Stomach (tissue), 9 donors: ENCODE measurements around the gene SULF2. TPM values are rescaled to one million over a fixed set of nuclear protein-coding genes. Genes with fewer than 3 reads are reported as not detected.

Source experiments
- DNase-seq, 2 donors: peaks; one replicate each; pipeline versions ENCODE4 v3.0.0 to v3.0.0-alpha.2; 2013 to 2019
- H3K27ac ChIP-seq, 5 donors: fragments of 200-600 bp in 4 of 5; sonication (generic) in 4 of 5; one replicate each; pipeline ENCODE4 v1.5.1; 2013 to 2019; ENCODE audit warnings: mild to moderate bottlenecking in 1 of 5, moderate library complexity in 1 of 5
- H3K27me3 ChIP-seq, 3 donors: fragments of 200-600 bp; sonication (generic); one replicate each; pipeline ENCODE4 v1.5.1; 2017 to 2019; ENCODE audit warnings: mixed run types in 1 of 3
- H3K36me3 ChIP-seq, 4 donors: fragments of 200-600 bp; sonication (generic); 1 replicate in 3 of 4; 2 replicates in 1 of 4; pipeline ENCODE4 v1.5.1; 2016 to 2019
- H3K4me1 ChIP-seq, 4 donors: fragments of 200-600 bp; sonication (generic); one replicate each; pipeline ENCODE4 v1.5.1; 2016 to 2019
- H3K4me3 ChIP-seq, 4 donors: fragments of 200-600 bp; sonication (generic) in 3 of 4; one replicate each; pipeline ENCODE4 v1.5.1; 2016 to 2019; ENCODE audit warnings: mild to moderate bottlenecking in 1 of 4
- H3K9me3 ChIP-seq, 4 donors: fragments of 200-600 bp; sonication (generic); one replicate each; pipeline ENCODE4 v1.5.1; 2016 to 2019
- EP300 ChIP-seq: sonication (generic); formaldehyde crosslinking; IDR thresholded peaks from one replicate; pipeline ENCODE4 v1.6.1; 2017; ENCODE audit warnings: antibody characterized with exemption
- POLR2A ChIP-seq, 4 donors: fragments of 450-650 bp; IDR thresholded peaks; one replicate each; pipeline ENCODE4 v1.6.1; 2016; ENCODE audit warnings: antibody characterized with exemption in 4 of 4, control low read depth in 2 of 4, mild to moderate bottlenecking in 1 of 4, moderate library complexity in 1 of 4
- POLR2AphosphoS5 ChIP-seq, 3 donors: sonication (generic); formaldehyde crosslinking; IDR thresholded peaks; one replicate each; pipeline ENCODE4 v1.6.1; 2016; ENCODE audit warnings: antibody characterized with exemption in 3 of 3
- WGBS, 5 donors: extraction: QIAGEN DNeasy Blood & Tissue Kit in 3 of 5; methylation state at CpG; one replicate each; pipeline versions ENCODE4 v1.1.5 to v1.1.7; 2013 to 2018; 5-methylcytosine and 5-hydroxymethylcytosine counted together
- intact Hi-C: fragments of 100-400 bp; cut with DNase I; formaldehyde crosslinking; loops from one replicate; pipeline ENCODE4 v1.15.1; 2023; ENCODE audit warnings: low total_unique reads
- polyA plus RNA-seq, 3 donors: library from polyadenylated mRNA; stranded (reverse); fragments of 200-250 nt; gene quantifications; one replicate each; pipeline ENCODE4 v1.2.3, GENCODE V29; 2013
- total RNA-seq, 5 donors: library from RNA; depleted of rRNA; stranded (reverse); fragments of >200 nt; gene quantifications; one replicate each; pipeline versions ENCODE4 v1.1.0 to v1.2.3, GENCODE V29; 2014 to 2016
- TF ChIP-seq, protein P1 (sequence below), 7 experiments: fragments of 450-650 bp in 4 of 7; fragments of 200-600 bp in 3 of 7; sonication (generic) in 3 of 7; IDR thresholded peaks; one replicate each; pipeline ENCODE4 v1.5.1; 2016 to 2019; ENCODE audit warnings: antibody characterized with exemption in 7 of 7, control low read depth in 2 of 7, mild to moderate bottlenecking in 1 of 7
- donor health status: healthy with polysubstance abuse.
- donor health status: Bipolar disorder and iron deficiency.
- donor health status: healthy.

SULF2 gene
- total and polyA plus RNA-seq, 8 donors, result 9.0 to 226 (median 27.3) TPM

GRCh38 chr20:47720636-47721427 lies 64.4 kb downstream of the SULF2 start:
- WGBS, 5 donors, result 32 to 51% (median 48%) methylated on average over 7 of the region's 7 CpGs
- DNase-seq, result peak in 1 of 2 donors; percentile 61
- Histone ChIP-seq H3K4me3 (no peak overlapping the region), H3K9me3 (no peaks in the 10 kb centered on the region), H3K27me3 (no peaks in the 10 kb centered on the region), H3K4me1 (peaks cover 0 to 24% (median 11%) of the 10 kb centered on the region in 4 donors), H3K27ac (no peak overlapping the region), H3K36me3 (no peaks in the 10 kb centered on the region)
- intact Hi-C loops, result loop anchor here (10.0 kb wide), 1 partner anchor 904 kb away; no protein-coding TSS in a partner anchor
- TF ChIP-seq POLR2A (IDR thresholded peaks at IDR 0.05) (no peak), POLR2AphosphoS5 (IDR thresholded peaks at IDR 0.05) (no peak), EP300 (no peak)
- TF ChIP-seq, protein P1, sequence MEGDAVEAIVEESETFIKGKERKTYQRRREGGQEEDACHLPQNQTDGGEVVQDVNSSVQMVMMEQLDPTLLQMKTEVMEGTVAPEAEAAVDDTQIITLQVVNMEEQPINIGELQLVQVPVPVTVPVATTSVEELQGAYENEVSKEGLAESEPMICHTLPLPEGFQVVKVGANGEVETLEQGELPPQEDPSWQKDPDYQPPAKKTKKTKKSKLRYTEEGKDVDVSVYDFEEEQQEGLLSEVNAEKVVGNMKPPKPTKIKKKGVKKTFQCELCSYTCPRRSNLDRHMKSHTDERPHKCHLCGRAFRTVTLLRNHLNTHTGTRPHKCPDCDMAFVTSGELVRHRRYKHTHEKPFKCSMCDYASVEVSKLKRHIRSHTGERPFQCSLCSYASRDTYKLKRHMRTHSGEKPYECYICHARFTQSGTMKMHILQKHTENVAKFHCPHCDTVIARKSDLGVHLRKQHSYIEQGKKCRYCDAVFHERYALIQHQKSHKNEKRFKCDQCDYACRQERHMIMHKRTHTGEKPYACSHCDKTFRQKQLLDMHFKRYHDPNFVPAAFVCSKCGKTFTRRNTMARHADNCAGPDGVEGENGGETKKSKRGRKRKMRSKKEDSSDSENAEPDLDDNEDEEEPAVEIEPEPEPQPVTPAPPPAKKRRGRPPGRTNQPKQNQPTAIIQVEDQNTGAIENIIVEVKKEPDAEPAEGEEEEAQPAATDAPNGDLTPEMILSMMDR (IDR thresholded peaks at IDR 0.05), result no peak

DNA sequence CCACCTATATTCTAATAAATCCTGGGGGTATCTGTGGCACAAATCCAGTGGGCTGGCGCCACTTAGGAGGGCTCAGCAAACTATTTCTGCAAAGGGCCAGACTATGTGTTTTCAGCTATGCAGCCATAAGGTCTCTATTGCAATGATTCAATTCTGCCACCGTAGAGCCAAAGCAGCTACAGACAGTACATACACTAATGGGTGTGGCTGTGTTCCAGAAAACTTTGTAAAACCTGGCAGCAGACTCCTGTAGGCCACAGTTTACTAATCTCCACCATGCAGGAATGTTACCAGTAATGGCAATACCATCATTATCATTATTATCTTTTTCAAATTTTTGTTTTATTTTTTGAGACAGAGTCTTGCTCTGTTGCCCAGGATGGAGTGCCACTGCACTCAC lies 65.7 kb downstream of the SULF2 start:
- WGBS, 5 donors, result 56 to 67% (median 60%) methylated on average over 2 of the region's 2 CpGs
- Histone ChIP-seq H3K4me1 (peaks cover 0 to 17% (median 11%) of the 10 kb centered on the region in 4 donors), H3K4me3 (no peak overlapping the region), H3K36me3 (no peaks in the 10 kb centered on the region), H3K27ac (no peak overlapping the region), H3K9me3 (no peaks in the 10 kb centered on the region), H3K27me3 (no peaks in the 10 kb centered on the region)
- TF ChIP-seq, protein P1 (IDR thresholded peaks at IDR 0.05), result no peak
- TF ChIP-seq POLR2A (IDR thresholded peaks at IDR 0.05), result no peak
- TF ChIP-seq EP300, result no peak
- no peak for TF ChIP-seq POLR2AphosphoS5 (IDR thresholded peaks at IDR 0.05)
- DNase-seq, result peak in 1 of 2 donors; percentile 47
- intact Hi-C loops, result loop anchor here (10.0 kb wide), 1 partner anchor 905 kb away; no protein-coding TSS in a partner anchor

DNA sequence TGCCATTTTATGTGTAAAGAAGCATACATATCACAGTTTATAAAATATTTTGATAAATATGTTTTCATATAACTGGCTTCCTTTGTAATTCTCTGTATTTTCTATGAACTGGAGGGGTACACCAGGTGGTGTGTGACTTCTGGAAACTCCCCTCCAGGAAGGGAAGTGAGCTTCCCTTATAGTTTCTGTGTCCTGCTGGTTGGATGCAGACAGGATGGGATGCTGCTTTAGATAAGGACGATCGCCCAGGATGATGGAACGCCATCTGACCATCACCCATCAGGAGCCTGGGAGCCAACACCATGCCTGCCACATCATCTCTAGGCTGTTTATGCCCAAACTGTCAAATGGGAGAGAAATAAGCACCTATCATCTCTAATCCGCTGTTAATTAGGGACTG lies 66.1 kb downstream of the SULF2 start:
- Histone ChIP-seq H3K36me3 (no peaks in the 10 kb centered on the region), H3K4me1 (peaks cover 0 to 17% (median 11%) of the 10 kb centered on the region in 4 donors), H3K27me3 (no peaks in the 10 kb centered on the region), H3K4me3 (no peak overlapping the region), H3K27ac (no peak overlapping the region), H3K9me3 (no peaks in the 10 kb centered on the region)
- no peak for TF ChIP-seq POLR2AphosphoS5 (IDR thresholded peaks at IDR 0.05)
- TF ChIP-seq, protein P1 (IDR thresholded peaks at IDR 0.05), result no peak
- TF ChIP-seq EP300, result no peak
- no peak for TF ChIP-seq POLR2A (IDR thresholded peaks at IDR 0.05)
- 80 to 91% (median 88%) methylated on average over 4 of the region's 4 CpGs for WGBS, 5 donors
- no peak for DNase-seq
- intact Hi-C loops, result no loop called here

GRCh38 chr20:47718398-47718797 lies 66.9 kb downstream of the SULF2 start:
- no peak for DNase-seq
- WGBS, 5 donors, result 83 to 92% (median 89%) methylated on average over 4 of the region's 4 CpGs
- no peak for TF ChIP-seq POLR2AphosphoS5 (IDR thresholded peaks at IDR 0.05)
- TF ChIP-seq POLR2A (IDR thresholded peaks at IDR 0.05), result no peak
- no peak for TF ChIP-seq EP300
- TF ChIP-seq, protein P1 (IDR thresholded peaks at IDR 0.05), result no peak
- Histone ChIP-seq H3K9me3 (no peaks in the 10 kb centered on the region), H3K4me3 (no peak overlapping the region), H3K27me3 (no peaks in the 10 kb centered on the region), H3K36me3 (no peaks in the 10 kb centered on the region), H3K4me1 (peaks cover 0 to 17% (median 11%) of the 10 kb centered on the region in 4 donors), H3K27ac (no peak overlapping the region)
- intact Hi-C loops, result no loop called here
